ENCODE measurements around the gene OSBP.
"Not testable (repeated sequence)": the region's sequence is repeated elsewhere in the genome, so short reads cannot be mapped to it uniquely, and the experiment has no call there.

Gene OSBP

DNA sequence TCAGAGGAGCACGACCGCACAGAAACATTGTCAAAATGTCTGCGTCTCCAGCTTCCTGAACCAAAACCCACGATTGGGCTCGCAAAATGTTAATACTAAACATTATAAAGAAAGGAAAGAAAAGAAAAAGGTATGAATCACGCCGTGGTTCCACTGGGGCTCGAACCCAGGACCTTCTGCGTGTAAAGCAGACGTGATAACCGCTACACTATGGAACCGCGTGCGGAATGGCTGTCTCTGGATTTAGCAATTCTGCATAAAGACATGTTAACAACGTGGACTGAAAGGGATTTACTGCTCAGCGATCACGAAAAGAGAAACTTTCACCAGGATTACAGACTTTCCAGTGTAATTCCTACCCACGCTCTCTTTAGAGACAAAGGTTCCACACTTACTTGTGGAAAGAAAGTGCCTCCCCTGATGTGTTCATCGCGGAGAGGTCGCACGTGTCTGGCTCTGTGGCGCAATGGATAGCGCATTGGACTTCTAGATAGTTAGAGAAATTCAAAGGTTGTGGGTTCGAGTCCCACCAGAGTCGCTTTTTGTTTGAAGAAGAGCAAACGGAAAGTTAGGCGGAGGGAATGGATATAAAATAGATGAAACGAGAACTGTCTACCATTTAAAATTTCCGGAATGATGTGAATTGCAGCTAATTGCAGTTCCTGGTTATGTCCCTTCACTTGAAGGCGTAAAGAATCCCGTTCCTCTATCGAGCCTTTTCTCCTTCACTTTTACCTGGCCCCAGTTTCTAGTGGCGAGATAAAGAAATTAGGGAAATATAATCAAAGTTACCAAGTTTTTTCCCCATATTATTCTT, 64.5 kb downstream of the OSBP start:
- DNase-seq, result no peak

DNA sequence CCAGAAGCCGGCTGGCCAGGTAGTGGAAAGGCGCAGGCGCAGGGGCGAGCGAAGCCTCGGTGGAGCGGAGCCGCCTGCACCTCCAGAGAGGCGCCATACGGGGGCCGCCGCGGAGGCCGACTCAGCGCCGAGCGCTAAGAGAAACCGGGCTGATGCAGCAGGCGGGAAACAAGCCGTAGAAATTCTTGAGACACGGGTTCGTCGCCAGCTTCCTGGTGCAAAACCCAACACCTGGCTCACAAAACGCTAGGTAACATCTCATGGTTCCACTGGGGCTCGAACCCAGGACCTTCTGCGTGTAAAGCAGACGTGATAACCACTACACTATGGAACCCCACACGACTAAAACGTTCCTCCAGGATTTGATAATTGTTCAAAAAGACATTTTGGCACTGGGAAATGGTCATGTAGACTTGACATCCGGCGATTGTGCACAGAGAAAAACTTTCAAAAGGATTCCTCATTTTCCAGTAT, 65.2 kb downstream of the OSBP start:
- no peak for DNase-seq

DNA sequence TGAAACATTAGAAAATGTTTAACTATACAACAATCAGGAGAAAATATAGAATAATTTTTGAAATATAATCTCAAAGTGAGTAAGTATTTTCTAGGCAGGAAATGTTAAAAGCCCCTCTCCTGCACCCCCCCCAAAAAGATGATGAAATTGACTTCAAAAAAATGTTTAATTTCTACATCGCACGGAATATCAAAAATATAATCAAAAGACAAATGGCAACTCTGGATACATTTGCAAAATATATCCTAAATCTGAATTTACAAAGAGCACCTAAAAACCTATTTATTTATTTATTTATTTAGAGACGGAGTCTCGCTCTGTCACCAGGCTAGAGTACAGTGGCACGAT, 67.3 kb downstream of the OSBP start:
- no peak for DNase-seq

- not testable (repeated sequence) for DNase-seq
Measured at GRCh38 chr11:59547605-59548308, 67.8 kb downstream of the OSBP start.

DNA sequence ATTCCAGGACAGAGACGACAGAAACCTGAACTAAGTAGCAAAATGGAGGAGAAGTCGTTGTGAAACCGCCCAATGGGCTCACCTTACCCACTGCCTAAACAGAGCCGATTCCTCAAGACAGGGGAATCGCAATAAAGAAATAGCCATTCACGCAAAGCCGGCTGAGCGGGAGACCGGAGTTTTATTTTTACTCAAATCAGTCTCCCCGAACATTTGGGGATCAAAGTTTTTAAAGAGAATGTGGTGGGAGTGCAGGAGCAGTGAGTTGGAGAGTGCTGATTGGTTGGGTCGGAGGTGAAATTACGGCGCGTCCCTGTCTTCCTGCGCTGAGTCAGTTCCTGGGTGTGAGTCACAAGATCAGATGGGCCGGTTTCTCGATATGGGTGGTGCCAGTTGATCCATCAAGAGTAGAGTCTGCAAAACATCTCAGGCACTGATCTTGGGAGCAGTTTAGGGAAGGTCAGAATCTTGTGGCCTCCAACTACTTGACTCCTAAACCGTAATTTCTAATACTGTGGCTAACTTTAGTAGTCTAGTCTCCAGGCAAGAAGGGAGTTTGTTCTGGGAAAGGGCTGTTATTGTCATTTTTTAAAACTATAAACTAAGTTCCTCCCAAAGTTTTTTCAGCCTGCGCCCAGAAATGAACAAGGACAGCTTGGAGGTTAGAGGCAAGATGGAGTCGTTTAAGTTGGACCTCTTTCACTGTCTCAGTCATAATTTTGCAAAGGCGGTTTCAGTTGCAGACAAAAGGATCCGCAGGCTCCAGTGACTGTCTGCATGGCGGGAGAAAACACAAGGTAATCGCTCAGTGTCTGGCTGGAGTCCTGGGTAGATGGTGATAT, 70.2 kb downstream of the OSBP start:
- DNase-seq, result no peak

DNA sequence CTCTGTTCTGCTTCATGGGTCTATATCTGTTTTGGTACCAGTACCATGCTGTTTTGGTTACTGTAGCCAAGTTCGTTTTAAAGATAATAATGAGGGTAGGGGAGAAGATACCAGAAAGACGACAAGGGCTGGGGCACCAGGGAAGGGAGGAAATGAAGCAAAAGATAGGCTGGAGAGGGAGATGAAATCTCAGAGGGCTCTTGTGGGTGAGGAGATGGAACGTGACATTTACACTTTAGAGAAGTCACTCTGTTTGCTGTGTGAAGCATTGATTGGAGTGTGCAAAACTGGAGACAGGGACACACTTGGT, 70.8 kb downstream of the OSBP start:
- no peak for DNase-seq

GRCh38 chr11:59543713-59544112, 71.9 kb downstream of the OSBP start:
- DNase-seq, result not testable (repeated sequence)

DNA sequence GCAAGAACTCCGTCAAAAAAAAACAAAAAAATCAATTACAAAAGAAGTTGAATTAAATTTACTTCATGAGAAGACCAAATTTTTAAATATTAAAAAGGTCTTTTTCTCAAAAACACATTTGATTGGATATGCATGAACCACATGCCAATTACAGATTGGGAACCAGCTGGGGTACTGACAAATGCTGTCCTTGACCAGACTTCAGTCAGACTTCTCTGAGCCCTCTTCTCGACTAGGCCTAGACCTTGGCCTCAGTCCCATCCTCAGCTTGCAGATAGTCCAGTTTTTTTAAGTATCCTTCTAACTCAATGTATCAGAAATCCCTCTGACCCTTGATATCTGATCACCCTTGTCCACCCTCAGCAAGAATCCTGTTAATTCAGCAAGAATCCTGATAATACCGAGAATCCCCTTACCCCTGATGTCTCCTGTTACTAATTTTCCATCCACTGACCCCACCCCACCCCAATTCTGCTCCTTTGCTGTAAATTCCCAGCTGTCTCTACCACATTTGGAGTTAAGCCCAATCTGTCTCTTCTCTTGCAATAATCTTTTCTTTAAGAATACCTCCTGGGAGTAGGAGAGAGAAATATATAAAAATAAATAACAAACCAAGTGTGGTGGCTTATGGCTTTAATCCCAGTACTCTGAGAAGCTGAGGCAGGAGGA, 73.3 kb downstream of the OSBP start:
- DNase-seq, result no peak

GRCh38 chr11:59534676-59535075, 80.9 kb downstream of the OSBP start:
- DNase-seq, result no peak

DNA sequence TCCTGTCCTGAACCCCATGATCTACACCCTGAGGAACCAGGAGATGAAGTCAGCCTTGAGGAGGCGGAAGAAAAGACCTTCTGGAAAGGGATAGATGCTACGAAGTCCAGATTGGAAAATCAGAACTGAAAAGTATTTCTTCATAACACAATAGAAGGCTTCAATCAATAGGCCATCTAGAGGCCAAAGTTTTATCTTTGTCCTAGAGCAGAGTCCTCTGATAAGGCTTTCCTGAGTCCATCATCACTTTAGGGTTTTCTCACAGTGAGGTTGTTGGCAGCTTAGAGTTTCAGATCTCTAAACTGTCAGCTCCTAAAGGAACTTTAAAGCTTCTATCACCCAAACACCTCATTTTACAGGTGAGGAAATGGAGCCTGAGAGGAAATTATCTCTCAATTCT, 83.0 kb downstream of the OSBP start:
- DNase-seq, result no peak

DNA sequence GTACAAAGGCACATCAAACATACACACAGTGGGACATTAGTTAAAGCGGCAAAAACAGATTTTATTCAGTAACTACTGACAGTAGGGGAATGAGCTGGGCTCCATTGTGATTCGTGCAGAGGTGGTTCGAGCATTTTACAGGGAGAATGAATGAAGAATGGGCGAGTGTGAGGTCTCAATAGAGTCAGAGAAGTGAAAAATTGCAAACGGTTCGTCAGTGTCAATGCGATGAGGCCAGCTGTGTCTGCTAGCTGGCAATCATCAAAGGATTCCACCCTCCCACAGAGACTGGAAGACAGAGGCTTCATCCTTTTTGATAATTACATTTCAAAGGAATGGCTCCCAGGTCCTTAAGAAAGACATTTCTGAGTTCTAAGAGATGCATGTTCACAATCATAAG, 86.9 kb downstream of the OSBP start:
- DNase-seq, result no peak
